Naive thymus-derived CD4-positive, alpha-beta T cell (primary cell): ENCODE results near the gene KCNAB1. TPM values are rescaled to one million over a fixed set of nuclear protein-coding genes. Genes with fewer than 3 reads are reported as not detected.

Experiments used
- ATAC-seq: fragments of 150-1000 bp; cut with Tn5 transposase; 2 replicates; pipeline ENCODE4 v1.10.0; 2021; ENCODE audit warnings: mild to moderate bottlenecking, moderate library complexity
- CTCF ChIA-PET: fragments of 350-600 bp; sonication (Branson Sonifier 250); formaldehyde crosslinking; loops from one replicate; lab custom pipeline; 2021; ENCODE audit warnings: antibody characterized with exemption; lab: Charles Lee
- POLR2A ChIA-PET: fragments of 350-600 bp; sonication (Branson Sonifier 250); formaldehyde crosslinking; loops from one replicate; lab custom pipeline; 2021; ENCODE audit warnings: antibody characterized with exemption, inconsistent platforms; lab: Charles Lee
- DNase-seq, 9 donors: peaks; one replicate each; pipeline versions ENCODE4 v3.0.0 to v3.0.0-alpha.2; 2020 to 2022; ENCODE audit warnings: mixed read lengths in 1 of 9
- H3K27ac ChIP-seq: one replicate; pipeline ENCODE4 v1.7.0; 2013; ENCODE audit warnings: mild to moderate bottlenecking, low read depth, low read length, moderate library complexity
- H3K27me3 ChIP-seq, 2 donors: one replicate each; pipeline ENCODE4 v1.7.0; 2013; ENCODE audit warnings: low read length in 2 of 2, mild to moderate bottlenecking in 2 of 2, moderate library complexity in 2 of 2; ENCODE audit not compliant: control insufficient read depth in 2 of 2, insufficient read depth in 2 of 2
- H3K36me3 ChIP-seq, 3 experiments: 1 replicate in 2 of 3; 2 replicates in 1 of 3; pipeline ENCODE4 v1.7.0; 2013; ENCODE audit warnings: low read length in 3 of 3, mild to moderate bottlenecking in 3 of 3, moderate library complexity in 1 of 3; ENCODE audit not compliant: insufficient read depth in 3 of 3, control insufficient read depth in 2 of 3
- H3K4me1 ChIP-seq, 2 donors: one replicate each; pipeline ENCODE4 v1.7.0; 2013; ENCODE audit warnings: low read length in 2 of 2, mild to moderate bottlenecking in 2 of 2, moderate library complexity in 1 of 2; ENCODE audit not compliant: control insufficient read depth in 2 of 2, insufficient read depth in 2 of 2
- H3K4me3 ChIP-seq: 2 replicates; pipeline ENCODE4 v1.7.0; 2013; ENCODE audit warnings: mild to moderate bottlenecking, low read length
- H3K9me3 ChIP-seq, 3 experiments: 1 replicate in 2 of 3; 2 replicates in 1 of 3; pipeline ENCODE4 v1.7.0; 2013; ENCODE audit warnings: low read length in 3 of 3; ENCODE audit not compliant: control insufficient read depth in 2 of 3
- H3K27ac Mint-ChIP-seq, 9 donors: one replicate each; pipeline ENCODE4 v1.8.0; 2020 to 2022; ENCODE audit warnings: mixed read lengths in 9 of 9, mild to moderate bottlenecking in 8 of 9, moderate library complexity in 5 of 9, inconsistent platforms in 2 of 9
- H3K27me3 Mint-ChIP-seq, 5 donors: one replicate each; pipeline ENCODE4 v1.8.0; 2021 to 2022; ENCODE audit warnings: mixed read lengths in 5 of 5, mild to moderate bottlenecking in 1 of 5
- H3K36me3 Mint-ChIP-seq, 5 donors: one replicate each; pipeline ENCODE4 v1.8.0; 2020 to 2022; ENCODE audit warnings: mixed read lengths in 5 of 5, mild to moderate bottlenecking in 3 of 5, inconsistent platforms in 1 of 5
- H3K4me1 Mint-ChIP-seq, 7 donors: one replicate each; pipeline ENCODE4 v1.8.0; 2020 to 2022; ENCODE audit warnings: mixed read lengths in 7 of 7, mild to moderate bottlenecking in 3 of 7, inconsistent platforms in 1 of 7
- H3K4me3 Mint-ChIP-seq, 10 donors: one replicate each; pipeline ENCODE4 v1.8.0; 2020 to 2022; ENCODE audit warnings: mild to moderate bottlenecking in 10 of 10, mixed read lengths in 10 of 10, moderate library complexity in 6 of 10, inconsistent platforms in 2 of 10
- H3K9me3 Mint-ChIP-seq, 11 donors: one replicate each; pipeline ENCODE4 v1.8.0; 2020 to 2022; ENCODE audit warnings: mixed read lengths in 11 of 11, mild to moderate bottlenecking in 4 of 11, inconsistent platforms in 1 of 11, moderate library complexity in 1 of 11
- intact Hi-C, 2 donors: fragments of 100-400 bp; cut with micrococcal nuclease; formaldehyde crosslinking; loops; one replicate each; pipeline ENCODE4 v1.15.1; 2023
- polyA plus RNA-seq, 2 donors: library from polyadenylated mRNA; unstranded; fragments of 300-500 nt; fragmentation: Illumina TruSeq; gene quantifications; one replicate each; pipeline ENCODE4 v1.2.3, GENCODE V29; 2021
- total RNA-seq, 6 experiments: library from RNA in 5 of 6; stranded (reverse) in 5 of 6; gene quantifications; 1 replicate in 5 of 6; 2 replicates in 1 of 6; pipeline ENCODE4 v1.2.3 and lab custom pipeline; 2021 to 2026

KCNAB1 gene
- total and polyA plus RNA-seq, 7 experiments from 2014 or later: 0.09 to 0.17 TPM; not detected in 5

DNA sequence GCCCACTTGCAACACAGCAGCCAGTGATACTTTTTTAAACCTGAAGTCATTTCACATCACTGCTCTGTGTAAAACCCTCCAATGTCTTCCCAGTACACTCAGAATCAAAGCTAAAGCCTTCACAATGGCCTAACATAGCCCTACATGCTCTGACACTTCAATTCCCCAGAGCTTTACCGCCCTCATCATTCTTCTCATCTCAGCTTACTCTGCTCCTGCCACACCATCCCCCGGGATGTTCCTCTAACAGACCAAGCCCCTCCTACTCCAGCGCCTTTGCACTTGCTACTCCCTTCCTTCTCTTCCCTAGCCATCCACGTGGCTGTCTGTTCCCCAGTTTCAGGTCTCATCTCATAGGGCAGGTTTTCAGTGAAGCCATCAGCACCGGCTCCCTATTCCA lies 240.6 kb downstream of the KCNAB1 start:
- H3K27me3 Mint-ChIP-seq: peaks cover 7 to 25% (median 14%) of the 10 kb centered on the region in 5 donors
- H3K27ac Mint-ChIP-seq: no peak overlapping the region
- Histone ChIP-seq H3K4me1 (no peaks in the 10 kb centered on the region), H3K27me3 (no peaks in the 10 kb centered on the region), H3K9me3 (no peaks in the 10 kb centered on the region), H3K36me3 (no peaks in the 10 kb centered on the region), H3K4me3 (no peak overlapping the region), H3K27ac (no peak overlapping the region)
- ChIA-PET CTCF (no interaction called here), POLR2A (no interaction called here)
- DNase-seq (no peak), ATAC-seq (no peak)
- intact Hi-C loops: no loop called here
- H3K36me3 Mint-ChIP-seq: no peaks in the 10 kb centered on the region
- H3K4me1 Mint-ChIP-seq: peaks cover 0 to under 1% (median 0%) of the 10 kb centered on the region in 7 donors
- no peak overlapping the region for H3K4me3 Mint-ChIP-seq
- no peaks in the 10 kb centered on the region for H3K9me3 Mint-ChIP-seq

DNA sequence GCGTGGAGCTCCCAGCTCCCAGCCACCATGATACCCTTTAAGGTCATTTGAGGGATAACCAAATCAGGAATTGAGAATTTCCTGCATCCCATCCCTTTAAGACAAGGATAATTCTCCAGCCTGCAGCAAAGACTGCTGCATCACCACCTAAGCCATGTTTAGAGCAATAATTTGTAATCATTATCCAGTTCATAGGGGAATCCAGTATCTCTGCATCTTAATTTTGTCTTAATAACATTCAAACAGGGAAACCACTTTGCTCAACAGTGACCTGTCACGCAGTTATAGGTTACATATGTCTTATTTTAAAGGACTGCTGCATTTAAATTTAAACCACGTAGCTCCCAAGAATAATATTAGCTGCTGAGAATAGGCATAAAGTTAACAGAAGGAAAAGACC lies 246.2 kb downstream of the KCNAB1 start:
- no peaks in the 10 kb centered on the region for H3K36me3 ChIP-seq
- H3K4me3 ChIP-seq: no peak overlapping the region
- DNase-seq (no peak), ATAC-seq (no peak)
- POLR2A ChIA-PET: no interaction called here
- H3K4me1 ChIP-seq: no peaks in the 10 kb centered on the region
- intact Hi-C loops: no loop called here
- CTCF ChIA-PET: no interaction called here
- Mint-ChIP-seq H3K4me1 (no peaks in the 10 kb centered on the region), H3K9me3 (no peaks in the 10 kb centered on the region), H3K27me3 (peaks cover 0 to 31% (median 14%) of the 10 kb centered on the region in 5 donors), H3K36me3 (no peaks in the 10 kb centered on the region), H3K4me3 (no peak overlapping the region), H3K27ac (no peak overlapping the region)
- no peaks in the 10 kb centered on the region for H3K9me3 ChIP-seq
- H3K27ac ChIP-seq: no peak overlapping the region
- no peaks in the 10 kb centered on the region for H3K27me3 ChIP-seq

DNA sequence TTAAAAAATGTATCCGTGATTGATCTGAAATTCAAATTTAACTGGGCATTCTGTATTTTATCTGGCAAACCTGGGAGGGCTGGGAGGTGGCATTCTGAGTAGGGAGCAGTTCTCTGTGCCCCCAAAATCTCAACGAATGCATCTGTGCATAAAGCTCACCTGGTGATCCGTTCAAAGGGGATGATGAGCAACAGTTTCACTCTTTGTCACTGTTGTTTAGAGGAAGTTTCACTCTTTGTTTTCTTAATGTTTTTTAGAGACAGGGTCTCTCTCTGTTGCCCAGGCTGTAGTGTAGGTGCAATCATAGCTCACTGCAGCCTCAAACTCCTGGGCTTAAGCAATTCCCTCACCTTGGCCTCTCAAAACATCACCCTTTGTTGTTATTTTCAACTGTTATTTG lies 247.8 kb downstream of the KCNAB1 start:
- ATAC-seq (no peak), DNase-seq (no peak)
- Histone ChIP-seq H3K27me3 (no peaks in the 10 kb centered on the region), H3K36me3 (no peaks in the 10 kb centered on the region), H3K4me1 (no peaks in the 10 kb centered on the region), H3K4me3 (no peak overlapping the region), H3K27ac (no peak overlapping the region), H3K9me3 (no peaks in the 10 kb centered on the region)
- intact Hi-C loops: no loop called here
- H3K4me3 Mint-ChIP-seq: no peak overlapping the region
- no peaks in the 10 kb centered on the region for H3K9me3 Mint-ChIP-seq
- no peaks in the 10 kb centered on the region for H3K36me3 Mint-ChIP-seq
- ChIA-PET CTCF (interaction anchor here (1.0 kb wide), 1 partner anchor 8 kb away, joined by 5 read pairs; no protein-coding TSS in a partner anchor), POLR2A (no interaction called here)
- peaks cover 0 to 31% (median 14%) of the 10 kb centered on the region in 5 donors for H3K27me3 Mint-ChIP-seq
- no peaks in the 10 kb centered on the region for H3K4me1 Mint-ChIP-seq
- no peak overlapping the region for H3K27ac Mint-ChIP-seq

DNA sequence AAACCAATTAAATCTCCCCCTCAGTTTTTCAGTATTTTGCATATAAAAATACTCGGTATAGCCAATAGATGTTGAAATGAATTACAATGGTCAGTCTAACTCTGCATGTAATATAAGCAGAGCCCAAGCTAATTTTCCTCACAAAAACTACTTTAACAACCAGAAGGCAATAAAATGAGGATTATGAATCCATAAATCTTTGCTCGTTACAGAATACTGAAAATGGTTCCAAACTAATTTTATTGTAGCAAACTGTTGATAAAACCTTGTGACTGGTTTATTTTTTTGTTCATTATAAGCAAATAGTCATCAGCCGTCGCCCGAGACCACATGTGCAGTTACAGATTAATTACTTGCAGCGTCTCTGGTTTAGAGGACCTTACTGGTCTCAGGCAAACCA lies 251.3 kb downstream of the KCNAB1 start:
- DNase-seq (no peak), ATAC-seq (no peak)
- ChIA-PET POLR2A (no interaction called here), CTCF (no interaction called here)
- H3K4me1 ChIP-seq: no peaks in the 10 kb centered on the region
- intact Hi-C loops: no loop called here
- H3K27ac Mint-ChIP-seq: no peak overlapping the region
- H3K4me3 Mint-ChIP-seq: no peak overlapping the region
- no peak overlapping the region for H3K4me3 ChIP-seq
- no peak overlapping the region for H3K27ac ChIP-seq
- no peaks in the 10 kb centered on the region for H3K4me1 Mint-ChIP-seq
- no peaks in the 10 kb centered on the region for H3K36me3 Mint-ChIP-seq
- peaks cover 0 to 29% (median 13%) of the 10 kb centered on the region in 5 donors for H3K27me3 Mint-ChIP-seq
- no peaks in the 10 kb centered on the region for H3K9me3 ChIP-seq
- H3K36me3 ChIP-seq: no peaks in the 10 kb centered on the region
- H3K27me3 ChIP-seq: no peaks in the 10 kb centered on the region
- no peaks in the 10 kb centered on the region for H3K9me3 Mint-ChIP-seq

DNA sequence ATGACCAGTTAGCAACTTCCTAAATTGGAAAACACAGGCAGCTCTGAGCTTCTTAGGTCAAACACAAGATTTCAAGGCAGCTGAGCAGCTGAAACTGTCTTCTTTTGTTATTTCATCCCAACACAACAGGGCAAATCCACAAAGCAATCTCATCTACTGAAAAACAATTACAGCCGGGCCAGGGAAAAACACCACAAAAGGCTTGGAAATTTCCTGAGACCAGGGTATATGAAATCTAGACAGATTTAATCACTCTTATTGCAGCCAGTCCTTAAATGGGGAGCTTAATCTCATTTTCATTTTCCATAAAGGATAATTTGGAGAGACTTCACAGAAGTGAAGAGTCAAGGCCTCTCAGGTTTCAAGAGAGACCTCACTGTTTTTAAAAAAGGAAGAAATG lies 252.7 kb downstream of the KCNAB1 start:
- intact Hi-C loops: no loop called here

DNA sequence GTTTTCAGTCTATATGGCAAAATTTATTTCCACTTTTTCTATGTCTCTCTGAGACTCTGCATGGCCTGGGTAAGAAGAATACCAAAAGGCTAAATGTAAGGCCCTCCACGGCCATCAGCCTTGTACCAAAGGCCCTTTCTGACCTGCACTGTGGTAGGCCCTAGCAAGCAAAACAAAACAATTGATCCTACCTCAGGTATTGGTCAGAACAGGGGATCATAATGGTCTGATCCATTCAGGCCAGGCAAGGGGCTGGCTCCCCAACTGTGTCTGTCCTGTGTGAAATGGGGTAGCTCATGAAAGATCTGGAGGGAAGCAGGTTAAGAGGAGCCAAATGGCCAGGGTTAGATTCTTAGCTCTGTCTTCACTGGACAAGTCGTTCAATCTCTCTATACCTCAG lies 253.3 kb downstream of the KCNAB1 start:
- Mint-ChIP-seq H3K36me3 (no peaks in the 10 kb centered on the region), H3K4me3 (no peak overlapping the region), H3K4me1 (no peaks in the 10 kb centered on the region), H3K27ac (no peak overlapping the region), H3K9me3 (no peaks in the 10 kb centered on the region), H3K27me3 (peaks cover 0 to 29% (median 14%) of the 10 kb centered on the region in 5 donors)
- Histone ChIP-seq H3K4me3 (no peak overlapping the region), H3K36me3 (no peaks in the 10 kb centered on the region), H3K27ac (no peak overlapping the region), H3K27me3 (no peaks in the 10 kb centered on the region), H3K4me1 (no peaks in the 10 kb centered on the region), H3K9me3 (no peaks in the 10 kb centered on the region)
- no peak for DNase-seq
- ChIA-PET POLR2A (no interaction called here), CTCF (no interaction called here)
- ATAC-seq: no peak
- intact Hi-C loops: no loop called here

More for the DNA sequence above, 252.7 kb downstream of the KCNAB1 start:
- ChIA-PET CTCF (no interaction called here), POLR2A (no interaction called here)
- DNase-seq (no peak), ATAC-seq (no peak)
- no peaks in the 10 kb centered on the region for H3K4me1 ChIP-seq
- Mint-ChIP-seq H3K36me3 (no peaks in the 10 kb centered on the region), H3K4me3 (no peak overlapping the region), H3K27me3 (peaks cover 0 to 33% (median 18%) of the 10 kb centered on the region in 5 donors), H3K4me1 (no peaks in the 10 kb centered on the region), H3K9me3 (no peaks in the 10 kb centered on the region), H3K27ac (no peak overlapping the region)
- no peak overlapping the region for H3K4me3 ChIP-seq
- no peaks in the 10 kb centered on the region for H3K36me3 ChIP-seq
- H3K9me3 ChIP-seq: no peaks in the 10 kb centered on the region
- no peak overlapping the region for H3K27ac ChIP-seq
- no peaks in the 10 kb centered on the region for H3K27me3 ChIP-seq

DNA sequence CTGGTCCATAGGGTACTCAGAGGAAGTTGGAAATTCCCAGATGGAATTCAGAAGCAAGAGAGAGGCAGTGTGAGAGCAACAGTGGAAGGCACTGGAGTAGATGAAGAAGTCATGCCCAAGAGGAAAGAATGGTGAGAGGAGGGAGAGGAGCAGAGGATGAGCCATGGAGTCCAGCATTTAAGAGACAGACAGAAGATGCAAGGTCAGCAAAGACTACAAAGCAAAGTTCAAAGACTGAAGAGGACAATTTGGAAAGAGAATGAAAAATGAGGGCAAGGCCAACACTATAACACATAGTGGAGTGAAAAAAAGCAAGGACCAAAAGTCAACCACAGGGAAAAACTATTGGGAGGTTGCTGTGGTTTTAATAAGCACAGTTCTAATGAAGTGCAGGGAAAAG lies 255.8 kb downstream of the KCNAB1 start:
- H3K27me3 ChIP-seq: no peaks in the 10 kb centered on the region
- H3K9me3 Mint-ChIP-seq: no peaks in the 10 kb centered on the region

More for the DNA sequence above, 255.8 kb downstream of the KCNAB1 start:
- intact Hi-C loops: no loop called here
- POLR2A ChIA-PET: no interaction called here
- no peak overlapping the region for H3K27ac Mint-ChIP-seq
- ATAC-seq (no peak), DNase-seq (no peak)
- H3K4me1 Mint-ChIP-seq: no peaks in the 10 kb centered on the region
- H3K27ac ChIP-seq: no peak overlapping the region
- CTCF ChIA-PET: no interaction called here
- H3K9me3 ChIP-seq: no peaks in the 10 kb centered on the region
- H3K36me3 Mint-ChIP-seq: no peaks in the 10 kb centered on the region
- no peak overlapping the region for H3K4me3 Mint-ChIP-seq
- H3K4me3 ChIP-seq: no peak overlapping the region
- H3K36me3 ChIP-seq: no peaks in the 10 kb centered on the region
- no peaks in the 10 kb centered on the region for H3K4me1 ChIP-seq
- peaks cover 0 to 23% (median 14%) of the 10 kb centered on the region in 5 donors for H3K27me3 Mint-ChIP-seq
